Measurements from ENCODE around the gene SNCB. TPM values are rescaled to one million over a fixed set of nuclear protein-coding genes. Genes with fewer than 3 reads are reported as not detected.
A peak's percentile ranks its signal among the peaks of the same experiment; 100 is the strongest.

SNCB gene
- 0.10 TPM in 1 of 2 replicates, not detected in the other for total RNA-seq (2014; rRNA removed; shearing (Covaris generic))
- polyA plus RNA-seq (2014; cell fraction: nucleus; rRNA removed): 0.61 TPM in 1 of 2 replicates, not detected in the other

DNA sequence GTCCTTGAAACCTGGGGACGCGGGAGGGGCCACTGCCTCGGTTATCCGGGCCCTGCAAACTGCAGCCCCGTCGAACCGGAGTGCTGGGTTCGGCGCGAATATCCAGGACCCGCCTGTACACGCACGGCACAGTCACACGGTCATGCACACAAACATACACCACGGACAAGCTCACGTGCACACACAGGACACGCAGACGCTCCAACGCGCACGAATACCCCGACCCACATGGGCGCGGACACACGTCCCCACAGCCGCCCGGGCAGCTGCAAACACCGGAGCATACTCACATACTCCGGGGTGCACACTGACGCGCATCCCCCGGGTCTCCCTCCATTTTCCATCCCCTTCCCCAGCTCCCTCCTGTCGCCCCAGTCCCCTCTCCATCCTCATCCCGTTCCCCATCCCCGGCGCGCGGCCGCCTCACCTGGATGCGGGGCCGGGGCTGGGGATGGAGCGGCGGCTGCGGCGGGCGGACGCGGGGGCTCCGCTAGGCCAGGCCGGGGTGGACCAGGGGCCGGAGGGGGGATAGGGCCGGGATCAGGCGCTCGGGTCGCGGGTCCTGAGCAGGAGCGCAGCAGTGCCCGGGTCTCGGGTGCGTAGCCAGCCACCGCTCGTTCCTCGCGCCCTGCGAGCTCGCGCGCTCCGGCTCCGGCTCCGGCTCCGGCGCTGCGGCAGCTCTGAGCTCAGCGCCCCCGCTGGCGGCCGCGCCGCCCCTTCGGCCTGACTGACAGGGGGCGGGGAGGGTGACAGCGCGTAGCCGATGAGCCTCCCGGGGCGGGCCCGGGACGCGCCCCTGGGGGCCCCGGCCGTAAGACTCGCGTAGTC is at the start of gene SNCB, which contains the start of gene EIF4E1B:
SNCB (minus strand) TSS at position 682 of the 828 bp plus-strand sequence. CDS start 880 bp downstream, outside the sequence.
EIF4E1B (plus strand) TSS at position 823 of the 828 bp plus-strand sequence. CDS start 12,113 bp downstream, outside the sequence.
- peak; percentile 36 for DNase-seq (ENCODE audit: extremely low read depth, low read depth)

DNA sequence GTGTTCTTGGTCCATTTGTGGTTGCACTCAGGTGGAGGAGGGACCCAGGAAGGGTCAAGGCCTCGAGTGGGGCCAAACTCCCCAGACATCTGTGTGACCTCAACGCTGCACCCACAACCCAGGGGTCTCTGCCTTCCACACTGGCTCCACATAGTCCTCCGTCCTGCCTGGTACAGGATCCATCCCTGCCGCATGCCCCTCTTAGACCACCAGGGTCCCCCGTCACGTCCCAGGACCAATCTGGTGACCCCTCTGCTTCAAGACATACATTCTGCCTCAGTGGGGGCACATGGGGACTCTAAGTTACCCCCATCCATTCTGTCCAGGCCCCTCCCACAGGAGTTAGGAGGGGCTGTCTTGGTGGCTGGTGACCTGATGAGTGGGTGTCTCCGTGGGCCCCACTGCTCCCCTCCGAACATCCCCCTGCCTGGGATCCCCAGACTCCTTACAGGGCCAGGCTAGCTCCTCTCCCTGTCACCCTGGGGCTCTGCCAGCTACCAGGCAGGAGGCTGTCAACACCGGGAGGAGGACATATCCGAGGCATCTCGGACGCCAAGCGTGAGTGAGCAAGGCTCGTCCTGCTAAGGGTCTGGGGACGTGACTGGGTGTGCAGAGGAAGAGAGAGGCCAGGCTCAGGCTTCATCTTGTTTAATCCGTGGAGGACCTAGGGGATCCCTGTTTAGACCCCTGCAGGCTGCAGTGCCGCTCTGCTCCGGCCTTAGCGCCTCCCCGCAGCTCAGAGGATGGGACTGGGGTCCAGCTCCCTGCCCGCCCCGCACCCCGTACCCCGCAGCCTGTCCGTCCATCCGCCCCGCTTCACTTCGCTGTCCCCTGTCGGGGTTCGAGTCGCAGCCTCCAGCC is 49.3 kb upstream of the SNCB start:
- DNase-seq (ENCODE audit: extremely low read depth, low read depth): no peak

DNA sequence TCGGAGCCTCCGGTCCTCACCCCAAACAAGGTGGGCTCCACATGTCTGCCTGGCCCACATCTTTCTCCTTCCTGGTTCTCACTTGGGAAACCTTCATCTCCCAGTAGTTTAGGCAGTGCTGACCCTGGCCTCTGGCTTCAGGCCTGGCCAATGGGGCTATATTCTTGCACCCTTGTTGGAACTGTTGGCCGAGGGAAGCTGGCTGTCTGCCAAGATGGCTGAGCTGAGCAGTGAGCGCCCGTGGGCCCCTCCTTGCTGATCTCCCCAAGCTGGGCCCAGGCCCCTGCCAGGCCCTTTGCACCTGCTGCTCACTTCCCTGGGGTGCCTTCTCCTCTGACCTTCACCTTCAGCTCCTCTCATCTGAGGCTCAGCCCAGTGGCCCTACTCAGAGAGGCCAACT is 48.2 kb upstream of the SNCB start:
- DNase-seq (ENCODE audit: extremely low read depth, low read depth): no peak

DNA sequence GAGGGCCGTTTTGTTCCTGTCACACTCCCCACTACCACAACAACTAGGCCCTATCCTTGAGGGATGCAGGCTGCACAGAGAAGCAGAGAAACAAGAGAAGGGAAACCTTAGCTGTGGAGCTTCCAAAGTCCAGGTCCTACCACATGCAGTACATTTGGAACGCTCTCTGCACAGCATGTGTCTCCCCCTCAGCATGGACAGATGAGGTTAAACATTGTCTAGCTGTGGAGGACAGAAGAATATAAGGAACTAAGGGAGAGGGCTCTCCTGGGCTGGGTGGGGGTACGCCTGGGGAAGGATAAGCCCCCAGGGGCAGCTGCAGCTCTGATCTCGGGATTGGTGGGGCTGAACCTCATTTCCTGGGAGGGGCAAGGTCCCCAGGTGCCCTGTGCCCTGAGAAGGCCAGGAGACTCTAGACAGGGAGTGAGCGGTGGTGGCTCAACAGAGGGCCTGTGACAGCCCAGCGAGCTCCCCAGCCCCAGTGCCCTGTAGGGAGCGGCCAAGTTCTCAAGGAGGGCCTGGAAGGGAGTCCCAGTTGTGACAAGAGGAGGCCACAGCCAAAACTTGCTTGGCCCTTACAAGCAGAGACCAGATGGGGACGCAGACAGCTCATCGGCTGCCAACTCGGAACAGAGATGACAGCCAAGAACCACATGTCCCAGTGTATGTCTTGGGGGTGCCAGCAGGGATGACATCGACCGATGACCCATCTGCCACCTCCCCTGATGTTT is 47.0 kb upstream of the SNCB start:
- DNase-seq (ENCODE audit: extremely low read depth, low read depth): no peak

DNA sequence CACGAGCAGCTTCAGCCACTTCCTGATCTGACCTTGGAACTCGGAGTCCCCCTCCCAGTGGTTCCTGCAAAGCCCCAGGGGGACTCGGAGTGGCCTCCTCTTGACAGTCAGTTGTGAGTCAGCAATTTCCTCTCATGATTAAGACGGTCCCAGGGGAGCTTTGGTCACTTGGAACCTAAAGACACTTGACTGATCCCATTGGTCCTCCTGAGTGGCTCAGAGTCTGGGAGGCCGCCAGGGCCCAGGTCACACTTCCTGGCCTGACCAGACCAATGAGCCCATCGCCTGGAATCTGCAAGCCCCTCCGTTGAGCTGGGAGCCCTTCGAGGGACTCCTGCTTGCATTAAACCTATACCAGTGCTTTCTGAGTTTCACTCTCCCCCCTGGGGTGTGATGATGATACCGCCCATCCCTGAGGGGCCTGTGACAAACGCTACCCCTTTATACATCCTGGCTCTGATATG is 46.1 kb upstream of the SNCB start:
- DNase-seq (ENCODE audit: extremely low read depth, low read depth): peak; percentile 72

DNA sequence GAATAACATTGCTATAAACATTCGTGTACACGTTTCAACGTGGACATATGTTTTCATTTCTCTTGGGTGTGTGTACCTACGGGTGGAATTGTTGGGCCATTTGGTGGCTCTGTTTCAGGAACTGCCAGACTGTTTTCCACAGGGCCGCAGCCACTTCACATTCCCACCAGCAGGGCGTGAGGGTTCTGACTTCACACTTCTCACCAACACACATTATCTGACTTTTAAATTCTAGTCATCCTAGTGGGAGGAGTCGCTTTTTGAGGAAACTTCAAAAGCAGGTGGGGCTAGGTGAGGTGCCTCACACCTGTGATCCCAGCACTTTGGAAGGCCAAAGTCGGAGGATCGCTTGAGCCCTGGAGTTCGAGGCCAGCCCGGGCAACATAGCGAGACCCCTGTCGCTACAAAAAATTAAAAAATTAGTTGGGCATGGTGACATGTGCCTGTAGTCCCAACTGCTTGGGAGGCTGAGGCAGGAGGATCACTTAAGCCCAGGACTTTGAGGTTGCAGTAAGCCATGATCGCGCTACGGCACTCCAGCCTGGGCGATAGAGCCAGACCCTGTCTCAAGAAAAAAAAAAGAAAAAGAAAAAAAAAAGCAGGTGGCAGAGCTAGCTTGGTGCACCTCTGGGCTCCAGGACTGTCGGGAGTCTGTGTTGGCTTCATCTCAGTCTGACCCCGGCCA is 45.5 kb upstream of the SNCB start:
- DNase-seq (ENCODE audit: extremely low read depth, low read depth): peak; percentile 20

DNA sequence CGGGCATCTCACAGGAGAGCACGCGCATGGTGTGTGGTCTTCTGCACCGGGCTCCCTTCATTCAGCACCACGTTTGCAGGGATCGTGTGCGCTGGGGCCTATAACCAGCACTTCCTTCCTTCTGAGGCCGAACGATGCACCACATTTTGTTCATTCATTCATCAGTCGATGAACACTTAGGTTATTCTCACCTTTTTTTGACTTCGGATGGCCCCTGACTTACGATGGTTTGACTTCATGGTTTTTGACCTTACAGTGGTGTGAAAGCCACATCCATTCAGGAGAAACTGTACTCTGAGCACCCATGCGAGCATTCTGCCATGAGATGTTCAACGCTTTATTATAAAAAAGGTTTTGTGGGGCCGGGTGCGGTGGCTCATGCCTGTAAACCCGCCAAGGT is 44.5 kb upstream of the SNCB start:
- no peak for DNase-seq (ENCODE audit: extremely low read depth, low read depth)

DNA sequence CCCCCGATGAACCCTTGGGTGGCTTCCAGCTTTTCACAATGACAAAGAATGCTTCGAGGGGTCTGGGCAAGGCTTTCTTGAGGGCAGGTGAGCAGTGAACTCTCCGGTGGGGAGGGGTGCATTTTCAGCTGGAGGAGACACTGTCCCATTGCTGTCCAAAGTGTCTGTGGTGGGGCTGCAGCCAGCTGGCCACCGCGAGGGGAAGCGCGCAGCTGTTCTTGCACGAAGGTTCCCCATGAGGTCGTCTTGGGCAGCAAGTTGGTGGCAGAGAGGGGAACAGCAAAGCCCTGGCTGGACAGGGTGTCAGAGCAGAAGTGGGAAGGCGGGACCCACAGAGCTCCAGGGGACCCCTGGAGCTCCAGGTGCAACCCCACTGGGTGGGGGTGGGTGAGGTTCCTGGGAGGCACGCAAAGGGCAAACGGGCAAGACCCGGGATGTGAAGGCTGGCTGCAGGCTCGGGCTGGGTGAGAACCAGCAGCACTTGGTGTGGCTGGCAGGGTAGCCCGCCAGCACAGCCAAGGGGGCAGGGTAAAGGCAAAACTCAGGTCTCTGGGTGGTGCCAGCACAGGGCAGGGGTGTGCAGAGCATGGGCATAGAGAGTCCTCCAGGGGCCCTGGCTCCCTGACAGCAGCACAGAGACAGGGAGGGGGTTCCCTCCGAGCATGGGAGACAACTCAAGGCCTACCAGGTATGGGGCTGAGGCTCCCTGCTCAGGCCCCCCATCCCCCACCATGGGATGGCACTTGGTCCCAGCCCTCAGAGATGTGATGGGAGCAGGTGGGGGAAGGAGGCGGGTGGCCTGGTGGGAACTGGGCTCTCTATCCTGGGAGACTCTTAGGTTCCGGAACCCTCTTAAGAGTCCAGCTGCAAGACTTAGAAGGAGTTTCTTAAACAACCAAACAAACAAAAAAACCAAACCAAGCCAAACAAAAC is 43.6 kb upstream of the SNCB start:
- DNase-seq (ENCODE audit: extremely low read depth, low read depth): no peak

DNA sequence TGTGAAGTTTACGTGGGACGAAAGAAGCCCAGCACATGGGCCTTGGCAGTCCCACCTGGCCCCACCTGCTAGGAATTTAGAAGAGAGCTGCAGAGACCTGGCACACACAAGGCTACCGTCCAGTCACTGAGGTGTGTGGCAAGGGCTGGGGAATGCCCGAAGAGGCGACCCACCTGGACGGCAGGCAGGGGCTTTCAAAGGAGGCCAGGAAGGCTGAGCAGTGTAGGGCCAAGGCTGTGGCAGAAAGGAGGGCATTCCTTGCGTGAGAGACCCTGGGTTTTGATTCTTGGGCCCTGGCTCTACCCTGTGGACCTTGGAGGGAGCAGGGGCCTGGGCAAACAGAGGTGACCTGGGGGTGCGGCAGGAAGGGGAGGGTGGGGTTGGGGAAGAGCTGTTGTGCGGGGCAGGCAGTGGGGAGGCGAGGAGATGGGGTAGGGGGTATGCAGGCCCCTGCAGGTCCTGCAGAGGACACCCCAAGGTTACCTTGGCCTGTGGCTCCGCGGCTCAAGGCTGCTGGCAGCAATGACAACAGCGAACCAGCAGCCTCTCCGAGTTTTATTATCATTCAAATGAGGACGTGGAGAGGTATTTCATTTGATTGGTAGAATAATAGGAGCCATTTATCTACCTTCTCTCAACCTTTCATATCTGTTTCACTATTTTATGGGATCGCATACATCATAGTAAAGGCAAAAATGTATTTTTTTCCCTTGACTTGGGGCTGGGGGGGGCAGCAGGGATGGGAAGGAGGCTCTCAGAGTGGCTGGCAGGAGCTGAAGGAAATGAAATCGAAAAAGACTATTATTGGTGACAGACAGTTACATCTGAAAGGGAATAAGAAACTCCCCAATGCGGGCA is 41.8 kb upstream of the SNCB start:
- no peak for DNase-seq (ENCODE audit: extremely low read depth, low read depth)

DNA sequence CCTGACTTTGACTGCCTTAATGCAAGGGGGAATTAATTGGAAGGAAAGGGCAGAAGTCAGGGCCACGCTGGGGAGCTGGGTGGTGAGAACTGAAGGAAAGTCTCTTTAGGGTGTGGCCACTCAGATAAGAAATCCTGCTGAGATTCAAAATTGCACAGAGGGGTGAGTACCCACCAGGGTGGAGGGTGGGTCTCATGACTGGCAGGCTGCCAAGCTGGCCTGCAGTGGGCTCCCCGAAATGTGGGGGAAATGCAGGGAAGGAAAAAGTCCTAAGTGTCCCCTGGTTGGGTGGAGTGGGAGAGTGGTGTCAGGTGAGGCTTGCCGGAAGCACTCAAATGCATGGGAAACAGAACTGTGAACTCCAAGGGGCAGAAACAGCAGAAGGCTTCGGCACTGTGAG is 41.1 kb upstream of the SNCB start:
- DNase-seq (ENCODE audit: extremely low read depth, low read depth): no peak

DNA sequence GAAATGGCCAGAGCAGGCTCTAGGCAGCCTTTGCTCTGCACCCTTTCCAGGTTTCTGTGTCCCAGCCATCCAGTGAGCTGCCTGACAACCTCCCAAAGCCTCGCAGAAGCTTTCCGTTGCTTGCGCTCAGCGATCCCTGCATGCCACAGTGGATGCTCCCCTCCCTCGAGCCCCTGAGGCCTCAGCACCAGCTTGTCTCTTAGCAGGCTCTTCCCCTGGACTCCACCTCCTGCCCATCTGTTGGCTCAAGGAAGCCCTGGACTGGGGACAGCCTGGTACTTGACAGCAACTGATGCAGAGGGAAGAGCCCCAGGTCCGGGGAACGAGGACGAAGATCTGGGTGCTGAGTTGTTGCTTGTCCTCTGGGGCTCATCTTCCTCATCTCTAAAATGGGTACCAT is 40.1 kb upstream of the SNCB start:
- no peak for DNase-seq (ENCODE audit: extremely low read depth, low read depth)

DNA sequence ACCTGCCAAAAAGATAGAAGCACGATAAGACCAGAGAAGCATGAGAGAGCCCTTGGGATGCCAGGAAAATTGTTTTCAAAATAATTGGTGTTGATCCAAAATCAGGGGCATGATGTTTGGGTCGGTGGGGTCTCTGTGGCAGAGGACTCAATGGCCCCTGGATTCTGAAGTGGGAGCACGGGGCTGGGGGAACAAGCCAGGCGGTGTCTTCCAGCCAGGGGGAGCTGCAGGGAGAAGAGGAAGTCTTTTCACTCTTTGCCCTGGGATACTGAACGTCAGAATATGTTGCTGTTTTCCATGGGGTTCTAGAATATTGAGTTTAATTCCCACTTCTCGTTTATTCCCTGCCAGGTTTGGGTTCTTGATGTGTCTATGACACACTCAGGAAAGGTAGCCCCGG is 37.3 kb upstream of the SNCB start:
- DNase-seq (ENCODE audit: extremely low read depth, low read depth): no peak

DNA sequence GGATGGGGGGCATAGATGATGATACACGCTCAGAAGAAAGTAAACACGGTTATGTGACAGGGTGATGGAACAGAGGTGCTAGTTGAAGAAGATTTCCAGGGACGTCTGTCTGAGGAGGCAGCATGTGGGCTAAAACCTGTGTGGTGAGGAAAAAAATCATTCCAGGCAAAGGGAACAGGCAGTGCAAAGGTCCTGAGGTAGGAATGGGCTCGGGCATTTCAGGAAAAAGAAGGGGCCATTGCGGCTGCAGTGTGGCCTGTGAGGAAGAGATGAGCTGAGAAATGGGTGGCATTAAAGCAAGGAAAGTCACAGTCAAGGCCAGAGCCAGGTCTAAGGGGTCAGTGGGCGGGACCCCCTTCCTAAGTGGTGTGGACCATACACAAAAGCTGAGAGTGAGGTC is 35.2 kb upstream of the SNCB start:
- DNase-seq (ENCODE audit: extremely low read depth, low read depth): no peak

DNA sequence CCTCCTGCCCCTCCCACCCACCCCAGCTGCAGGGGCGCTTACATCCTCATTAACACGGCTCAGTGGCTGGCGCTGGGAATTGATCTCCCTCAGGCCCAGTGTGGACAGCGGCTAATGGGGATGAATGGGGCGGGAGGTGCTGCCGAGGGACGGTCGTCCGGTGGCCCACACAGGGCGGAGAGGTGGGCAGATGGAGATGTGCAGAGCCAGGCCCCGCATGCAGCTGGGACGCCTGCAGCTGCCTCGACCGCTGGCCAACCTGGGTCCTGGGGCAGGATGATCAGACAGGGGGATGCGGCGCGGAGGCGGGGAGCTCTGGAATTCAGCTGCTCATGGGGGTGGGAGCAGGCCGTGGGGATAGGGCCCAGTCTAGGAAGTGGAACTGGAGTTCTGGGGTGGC is 34.6 kb upstream of the SNCB start:
- no peak for DNase-seq (ENCODE audit: extremely low read depth, low read depth)

DNA sequence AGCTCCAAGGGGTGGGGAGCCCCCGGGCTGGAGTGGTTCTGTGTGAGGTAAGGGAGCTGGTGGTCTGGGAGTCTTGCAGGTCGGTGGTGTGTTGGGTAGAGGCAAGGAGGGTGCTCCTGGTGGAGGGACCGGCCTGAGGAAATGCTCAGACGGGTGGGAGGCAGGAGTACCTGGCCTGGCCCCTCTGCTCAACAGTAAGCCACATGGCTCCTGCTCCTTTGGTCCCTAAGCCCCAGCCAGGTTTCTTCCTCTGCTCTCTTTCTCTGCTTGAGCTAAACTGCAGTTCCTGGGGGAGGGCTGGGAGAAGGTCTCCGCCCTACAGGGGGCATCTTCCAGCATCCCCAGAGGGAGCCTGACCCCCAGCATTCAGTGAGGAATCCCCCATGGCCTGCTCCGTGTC is 34.1 kb upstream of the SNCB start:
- no peak for DNase-seq (ENCODE audit: extremely low read depth, low read depth)

DNA sequence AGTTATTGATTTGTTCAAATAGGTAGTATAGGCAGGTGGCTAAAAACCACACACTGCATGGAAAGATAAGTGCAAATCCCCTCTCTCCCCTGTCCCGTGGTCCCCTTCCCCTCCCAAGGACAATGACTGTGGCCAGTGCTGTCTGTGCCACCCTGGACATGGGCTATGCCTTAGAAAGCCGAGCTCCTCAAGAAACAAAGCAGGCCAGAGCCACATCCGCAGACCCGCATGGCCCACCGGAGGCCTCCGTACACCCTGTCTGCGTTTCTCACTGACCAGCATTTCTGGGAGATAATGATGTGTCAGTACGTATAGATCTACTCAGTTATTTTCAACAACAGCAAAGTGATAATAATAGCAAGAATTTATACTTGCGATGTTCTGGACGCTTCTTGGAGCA is 33.2 kb upstream of the SNCB start:
- no peak for DNase-seq (ENCODE audit: extremely low read depth, low read depth)

DNA sequence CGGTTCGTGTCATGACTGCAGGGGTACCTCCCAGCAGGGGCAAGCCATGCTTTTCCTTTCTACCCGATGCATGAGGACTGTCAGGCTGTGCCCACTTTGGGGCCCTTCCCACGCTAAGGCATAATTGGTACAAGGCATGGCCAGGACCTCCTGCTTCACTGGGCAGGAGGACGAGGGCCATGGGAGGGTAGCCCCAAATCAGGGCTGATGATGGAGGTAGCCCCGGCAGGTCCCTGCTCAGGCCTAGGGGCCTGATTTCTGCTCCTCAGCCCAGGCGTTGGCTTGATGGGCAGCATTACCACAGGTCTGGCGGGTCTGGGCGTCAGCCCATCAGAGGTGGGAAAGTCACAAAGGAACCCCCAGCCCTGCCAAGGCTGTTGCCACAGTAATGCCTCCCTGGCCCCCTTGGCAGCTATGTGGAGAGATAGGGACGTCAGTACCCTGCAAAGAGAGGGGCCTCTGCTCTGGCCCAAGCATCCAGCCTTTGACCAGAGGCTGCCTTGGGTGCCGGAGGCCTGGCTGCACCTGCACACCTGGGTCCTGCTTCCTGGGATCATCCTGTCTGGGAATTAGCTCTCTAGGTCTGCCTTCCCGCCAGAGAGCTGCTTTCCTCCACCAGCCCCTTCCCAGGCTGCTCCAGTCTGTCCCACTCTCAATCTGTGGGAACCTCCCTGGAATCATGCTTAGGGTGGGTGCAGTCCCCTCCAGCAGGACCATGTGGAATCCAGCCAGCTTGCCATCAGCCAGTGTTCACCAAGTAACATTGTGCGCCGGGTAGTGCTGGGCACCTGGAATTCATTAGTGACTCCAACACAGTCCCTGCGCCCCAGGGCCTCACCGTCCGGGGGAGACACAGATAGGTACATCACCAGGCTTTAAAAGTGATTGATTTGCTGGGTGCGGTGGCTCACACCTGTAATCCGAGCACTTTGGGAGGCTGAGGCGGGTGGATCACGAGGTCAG is 32.3 kb upstream of the SNCB start:
- no peak for DNase-seq (ENCODE audit: extremely low read depth, low read depth)
